Skin epidermis (tissue), 12 donors: Measurements from ENCODE around the gene TMEM19.
A peak's percentile ranks its signal among the peaks of the same experiment; 100 is the strongest.
"Not testable (repeated sequence)": the region's sequence is repeated elsewhere in the genome, so short reads cannot be mapped to it uniquely, and the experiment has no call there.

Source experiments
- H3K27ac ChIP-seq, 21 experiments: fragments of 200-600 bp; sonication (generic) in 11 of 21; one replicate each; pipeline ENCODE4 v1.5.0; 2020; ENCODE audit warnings: mild to moderate bottlenecking in 3 of 21, inconsistent platforms in 2 of 21, moderate library complexity in 2 of 21
- H3K4me3 ChIP-seq, 7 experiments: fragments of 200-600 bp; sonication (generic) in 2 of 7; one replicate each; pipeline ENCODE4 v1.5.0; 2020; ENCODE audit warnings: inconsistent platforms in 2 of 7, mild to moderate bottlenecking in 2 of 7, moderate library complexity in 1 of 7

Gene TMEM19

GRCh38 chr12:71664411-71665089 is 21.3 kb upstream of the TMEM19 start:
- H3K4me3 ChIP-seq = peak overlapping the region; percentile 69 to 95 (median 77)
- peak overlapping the region; percentile 51 to 98 (median 95) for H3K27ac ChIP-seq

- Histone ChIP-seq H3K27ac (peak overlapping the region in 17 of 21 experiments; percentile 80 to 98 (median 95)), H3K4me3 (peak overlapping the region; percentile 69 to 95 (median 77))
These were observed 20.8 kb upstream of the TMEM19 start for GRCh38 chr12:71665090-71665463.

DNA sequence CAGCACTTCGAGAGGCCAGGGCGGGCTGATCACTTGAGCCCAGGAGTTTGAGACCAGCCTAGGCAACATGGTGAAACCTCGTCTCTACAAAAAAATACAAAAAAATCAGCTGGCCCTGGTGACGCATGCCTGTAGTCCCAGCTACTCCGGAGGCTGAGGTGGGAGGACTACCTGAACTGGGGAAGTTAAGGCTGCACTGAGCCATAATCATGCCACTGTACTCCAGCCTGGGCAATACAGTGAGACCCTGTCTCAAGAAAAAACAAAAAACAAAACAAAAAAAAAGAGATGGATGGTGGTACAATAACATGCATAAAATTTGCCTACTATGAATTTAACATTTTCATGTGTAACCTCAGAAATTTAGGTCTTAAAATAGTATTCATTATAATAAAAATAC is 19.6 kb upstream of the TMEM19 start:
- no peak overlapping the region for H3K4me3 ChIP-seq
- H3K27ac ChIP-seq = no peak overlapping the region

- H3K27ac ChIP-seq = no peak overlapping the region
- H3K4me3 ChIP-seq = no peak overlapping the region
These were observed 14.6 kb upstream of the TMEM19 start for GRCh38 chr12:71671311-71671710.

DNA sequence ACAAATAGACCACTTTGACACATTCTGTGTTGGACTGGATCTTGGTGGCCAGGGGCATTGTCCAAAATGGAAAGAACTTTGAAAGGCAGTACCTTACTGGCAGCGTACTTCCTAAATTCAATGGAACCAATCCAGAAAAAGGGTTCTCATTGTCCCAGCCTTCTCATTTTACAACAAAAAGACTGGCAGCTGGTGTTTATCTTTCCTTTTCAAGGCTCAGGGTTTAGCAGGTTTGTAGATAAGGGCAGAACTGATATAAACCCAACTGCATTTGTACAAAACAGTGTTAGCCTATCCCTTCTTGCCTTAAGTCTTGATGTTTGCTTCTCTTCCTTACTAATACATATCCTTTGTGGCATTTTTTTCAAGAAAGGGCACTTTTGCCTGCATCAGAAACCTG is 14.1 kb upstream of the TMEM19 start:
- no peak overlapping the region for H3K27ac ChIP-seq

GRCh38 chr12:71682466-71682865 is 3.4 kb upstream of the TMEM19 start:
- no peak overlapping the region for H3K4me3 ChIP-seq

More for the DNA sequence above, 14.1 kb upstream of the TMEM19 start:
- no peak overlapping the region for H3K4me3 ChIP-seq

DNA sequence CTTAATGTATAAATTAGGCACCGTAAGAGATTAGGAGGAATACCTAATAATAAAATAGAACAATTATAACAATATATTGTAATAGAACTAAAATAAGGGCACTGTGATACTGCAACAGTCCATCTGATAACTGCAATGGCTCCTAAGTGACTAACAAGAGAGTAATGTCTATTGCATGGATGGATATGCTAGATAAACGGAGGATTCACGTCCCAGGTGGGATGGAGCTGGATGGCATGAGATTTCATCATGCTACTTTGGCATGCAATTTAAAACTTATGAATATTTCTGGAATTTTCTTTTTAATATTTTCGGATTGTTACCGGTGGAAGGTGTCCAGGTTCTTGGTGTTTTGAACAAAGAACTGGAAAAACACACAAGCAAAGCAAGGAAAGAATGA is 2.2 kb upstream of the TMEM19 start:
- Histone ChIP-seq H3K27ac (no peak overlapping the region), H3K4me3 (no peak overlapping the region)

More at GRCh38 chr12:71682466-71682865, 3.4 kb upstream of the TMEM19 start:
- no peak overlapping the region for H3K27ac ChIP-seq

DNA sequence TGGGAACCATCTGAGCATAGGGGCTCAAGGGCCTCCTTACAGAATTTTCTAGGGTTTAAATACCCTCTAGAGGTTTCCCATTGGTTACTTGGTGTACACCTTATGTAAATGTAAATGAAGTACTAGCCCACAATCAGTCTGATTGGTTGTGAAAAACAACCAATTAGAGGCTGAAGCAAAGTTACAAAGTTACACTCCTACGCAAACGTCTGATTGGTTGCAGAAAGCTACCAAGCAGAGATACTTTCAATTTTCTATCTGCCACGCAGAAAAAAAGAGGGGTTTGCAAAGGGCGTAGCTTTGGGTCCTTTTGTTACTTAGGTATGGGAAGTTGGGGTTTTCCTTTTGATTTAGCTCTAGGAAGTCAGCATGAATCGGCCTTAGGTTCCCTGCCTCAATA is 1.8 kb upstream of the TMEM19 start:
- Histone ChIP-seq H3K4me3 (no peak overlapping the region), H3K27ac (no peak overlapping the region)

DNA sequence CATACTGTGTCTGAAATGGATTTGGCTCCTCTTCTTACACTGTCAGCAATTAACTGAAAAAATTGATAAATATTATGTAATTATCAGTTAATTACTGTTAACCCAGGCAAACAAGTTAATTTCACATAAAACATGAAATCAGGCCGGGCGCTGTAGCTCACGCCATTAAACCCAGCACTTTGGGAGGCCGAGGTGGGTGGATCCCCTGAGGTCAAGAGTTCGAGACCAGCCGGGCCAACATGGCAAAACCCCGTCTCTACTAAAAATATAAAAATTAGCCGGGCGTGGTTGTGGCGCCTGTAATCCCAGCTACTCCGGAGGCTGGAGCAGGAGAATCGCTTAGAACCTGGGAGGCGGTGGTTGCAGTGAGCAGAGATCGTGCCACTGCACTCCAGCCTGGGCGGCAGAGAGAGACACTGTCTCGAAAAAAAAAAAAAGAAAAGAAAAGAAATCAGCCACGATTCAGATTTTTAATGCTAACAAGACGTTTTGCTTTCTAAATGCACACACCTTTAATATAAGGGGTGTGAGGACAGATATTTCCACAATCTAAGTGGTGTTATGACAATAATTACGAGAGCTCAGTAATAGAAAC is 473 bp upstream of the TMEM19 start:
- Histone ChIP-seq H3K4me3 (peak overlapping the region; percentile 56 to 75 (median 62)), H3K27ac (peak overlapping the region in 20 of 21 experiments; percentile 74 to 95 (median 88))

DNA sequence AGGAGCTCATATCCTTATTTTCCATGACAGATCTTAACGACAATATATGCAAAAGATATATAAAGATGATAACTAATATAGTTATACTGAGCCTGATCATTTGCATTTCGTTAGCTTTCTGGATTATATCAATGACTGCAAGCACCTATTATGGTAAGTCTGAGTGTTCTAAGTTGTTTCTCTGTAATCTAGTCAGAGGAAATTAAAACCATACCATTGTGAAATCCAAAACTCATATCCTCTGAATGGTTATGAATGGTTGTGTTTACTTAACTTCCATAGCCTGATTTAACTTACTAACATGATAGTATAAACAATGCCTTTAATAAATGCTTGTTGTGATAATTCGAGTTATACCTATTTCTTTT is 760 bp downstream of the TMEM19 start:
- H3K4me3 ChIP-seq = peak overlapping the region; percentile 56 to 75 (median 62)
- peak overlapping the region; percentile 60 to 95 (median 88) for H3K27ac ChIP-seq

DNA sequence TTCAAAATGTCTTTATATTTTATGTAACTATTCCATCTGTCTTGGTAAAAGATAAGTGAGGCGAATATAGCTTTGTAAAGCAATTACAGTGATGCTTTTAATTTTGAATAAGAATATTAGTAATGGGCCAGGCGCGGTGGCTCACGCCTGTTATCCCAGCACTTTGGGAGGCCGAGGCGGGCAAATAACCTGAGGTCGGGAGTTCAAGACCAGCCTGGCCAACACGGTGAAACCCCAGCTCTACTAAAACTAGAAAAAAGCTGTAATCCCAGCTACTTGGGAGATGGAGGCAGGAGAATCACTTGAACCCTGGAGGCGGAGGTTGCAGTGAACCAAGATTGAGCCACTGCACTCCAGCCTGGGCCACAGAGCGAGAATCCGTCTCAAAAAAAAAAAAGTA is 1.3 kb downstream of the TMEM19 start:
- Histone ChIP-seq H3K4me3 (peak overlapping the region; percentile 56 to 75 (median 62)), H3K27ac (peak overlapping the region in 18 of 21 experiments; percentile 1 to 95 (median 88))

DNA sequence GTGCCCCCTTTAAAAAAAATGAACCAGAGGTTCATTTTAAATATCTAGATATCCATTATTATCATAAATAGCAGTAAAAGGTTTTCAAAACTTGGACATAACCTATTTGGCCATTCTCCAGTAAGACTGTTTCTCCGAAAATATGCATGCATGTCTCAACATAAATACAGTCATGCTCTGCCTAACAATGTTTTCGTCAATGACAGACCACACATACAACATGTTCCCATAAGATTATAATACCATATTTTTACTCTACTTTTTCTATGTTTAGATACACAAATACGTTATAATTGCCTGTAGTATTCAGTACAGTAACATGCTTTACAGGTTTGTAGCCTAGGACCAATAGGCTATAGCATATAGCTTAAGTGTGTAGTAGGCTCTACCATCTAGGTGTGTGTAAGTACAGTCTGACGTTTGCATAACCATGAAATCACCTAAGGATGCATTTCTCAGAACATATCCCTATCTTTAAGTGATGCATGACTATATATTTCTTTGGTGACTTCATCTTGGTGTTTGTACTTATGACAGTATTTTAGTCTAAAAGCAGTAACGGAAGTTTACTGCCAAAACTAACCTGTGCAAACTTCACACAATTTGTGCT is 3.2 kb downstream of the TMEM19 start:
- peak overlapping the region in 8 of 21 experiments; percentile 13 to 93 (median 88) for H3K27ac ChIP-seq
- H3K4me3 ChIP-seq = peak overlapping the region in 3 of 7 experiments; percentile 1 to 75 (median 62)

DNA sequence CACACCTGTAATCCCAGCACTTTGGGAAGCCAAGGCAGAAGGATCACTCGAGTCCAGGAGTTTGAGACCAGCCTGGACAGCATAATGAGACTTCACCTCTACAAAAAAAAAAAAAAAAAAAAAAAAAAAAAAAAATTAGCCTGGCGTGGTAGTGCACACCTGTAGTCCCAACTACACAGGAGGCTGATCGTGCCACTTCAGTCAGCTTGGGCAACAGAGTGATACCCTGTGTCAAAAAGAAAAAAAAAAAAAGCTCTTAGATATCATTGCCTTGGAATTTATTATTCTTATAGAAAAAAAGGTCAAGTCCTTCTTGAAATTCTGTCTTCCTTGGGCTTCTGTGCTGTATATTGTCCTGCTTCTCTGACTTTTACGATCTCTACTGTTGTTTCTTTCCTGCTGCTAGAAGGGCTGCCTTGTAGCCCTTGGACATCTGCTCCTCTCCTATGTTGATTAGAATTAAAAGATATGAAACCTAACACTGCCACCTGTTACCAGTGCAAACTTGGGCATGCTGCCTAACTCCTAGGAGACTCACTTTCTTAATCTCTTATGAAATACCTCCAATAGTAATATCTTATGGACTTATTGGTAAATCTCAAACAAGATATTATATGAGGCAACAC is 5.7 kb downstream of the TMEM19 start:
- Histone ChIP-seq H3K4me3 (no peak overlapping the region), H3K27ac (no peak overlapping the region)

- Histone ChIP-seq H3K4me3 (no peak overlapping the region), H3K27ac (peak overlapping the region in 2 of 21 experiments; percentile 76)
These were observed 7.2 kb downstream of the TMEM19 start for GRCh38 chr12:71693126-71693525.

GRCh38 chr12:71693651-71694050 is 7.8 kb downstream of the TMEM19 start:
- H3K27ac ChIP-seq = peak overlapping the region in 14 of 21 experiments; percentile 9 to 84 (median 56)
- not testable (repeated sequence) for H3K4me3 ChIP-seq

DNA sequence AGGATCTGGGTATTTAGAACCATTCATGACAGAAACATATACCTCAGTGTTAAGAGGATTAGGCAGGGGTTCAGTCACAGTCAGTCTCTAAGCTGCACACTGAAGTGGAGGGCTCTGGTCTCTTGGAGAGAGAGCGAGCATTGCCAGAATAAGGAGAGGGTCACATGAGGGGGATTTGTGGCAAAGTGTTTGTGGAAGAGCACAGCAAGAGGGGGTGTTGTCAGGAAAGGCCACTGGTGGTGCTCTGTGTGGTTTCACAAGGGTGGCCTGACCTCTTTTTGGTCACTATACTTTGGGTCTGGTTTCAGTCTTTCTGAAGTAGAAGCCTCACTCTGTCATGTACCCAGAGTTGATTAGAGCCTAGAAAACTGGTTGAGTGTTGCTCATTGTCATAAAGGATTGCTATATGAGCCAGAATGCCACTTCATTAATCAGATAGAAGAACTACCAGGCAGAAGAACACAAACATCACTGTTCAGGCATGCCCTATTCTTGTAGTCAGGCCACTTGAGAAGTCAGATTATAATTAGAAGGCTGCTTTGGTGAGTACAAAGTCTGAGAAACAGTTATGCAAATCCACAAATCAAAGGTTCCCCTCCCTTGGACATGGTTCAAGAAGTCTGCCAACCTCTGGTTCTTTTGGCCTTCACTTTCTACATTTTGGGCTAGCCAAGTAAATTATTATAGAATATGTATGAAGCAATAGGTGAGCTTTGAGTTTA is 8.4 kb downstream of the TMEM19 start:
- Histone ChIP-seq H3K4me3 (no peak overlapping the region), H3K27ac (peak overlapping the region in 16 of 21 experiments; percentile 7 to 84 (median 54))

DNA sequence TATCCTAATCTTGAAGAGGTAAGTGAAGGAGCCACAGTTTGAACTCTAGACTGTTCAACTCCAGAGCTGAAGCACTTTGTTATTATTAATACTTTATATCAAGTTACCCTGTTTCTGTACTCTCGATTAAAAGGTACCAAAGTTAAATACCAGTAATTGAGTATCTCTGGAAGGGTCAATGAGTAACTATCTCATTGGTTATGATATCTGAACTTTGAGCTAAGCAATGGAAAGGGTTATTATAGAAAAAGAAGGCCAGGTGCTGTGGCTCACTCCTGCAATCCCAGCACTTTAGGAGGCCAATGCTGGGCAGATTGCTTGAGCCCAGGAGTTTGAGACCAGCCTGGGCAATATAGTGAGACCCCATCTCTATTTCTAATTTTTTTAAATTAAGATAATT is 9.9 kb downstream of the TMEM19 start:
- H3K4me3 ChIP-seq = no peak overlapping the region
- H3K27ac ChIP-seq = no peak overlapping the region

DNA sequence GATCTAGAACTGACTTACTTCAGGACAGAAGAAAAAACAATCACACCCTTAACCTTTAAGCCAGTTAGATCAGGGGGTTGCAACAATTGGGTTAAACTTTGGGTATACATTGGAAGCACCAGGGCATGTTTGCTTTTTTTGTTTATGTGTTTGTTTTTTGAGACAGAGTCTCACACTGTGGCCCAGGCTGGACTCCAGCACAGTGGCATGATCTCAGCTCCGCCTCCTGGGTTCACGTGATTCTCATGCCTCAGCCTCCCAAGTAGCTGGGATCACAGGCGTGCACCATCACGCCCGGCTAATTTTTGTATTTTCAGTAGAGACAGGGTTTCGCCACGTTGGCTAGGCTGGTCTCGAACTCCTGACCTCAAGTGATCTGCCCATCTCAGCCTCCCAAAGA is 16.3 kb downstream of the TMEM19 start:
- H3K4me3 ChIP-seq, H3K27ac ChIP-seq: not testable (repeated sequence)

DNA sequence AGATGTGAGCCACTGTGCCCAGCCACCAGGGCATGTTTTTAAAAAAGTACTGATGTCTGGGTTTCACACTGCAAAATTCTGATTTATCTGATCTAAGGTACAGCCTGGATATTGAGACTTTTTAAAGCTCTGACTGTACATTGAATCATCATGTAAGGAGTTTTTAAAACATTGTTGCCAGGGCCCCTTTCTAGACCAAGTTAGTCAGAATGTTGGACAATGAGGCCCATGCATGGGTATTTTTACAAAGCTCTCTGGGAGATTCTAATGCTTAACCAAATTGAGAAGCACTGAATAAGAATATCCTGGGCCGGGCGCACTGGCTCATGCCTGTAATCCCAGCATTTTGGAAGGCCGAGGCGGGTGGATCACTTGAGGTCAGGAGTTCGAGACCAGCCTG is 16.7 kb downstream of the TMEM19 start:
- Histone ChIP-seq H3K27ac (no peak overlapping the region), H3K4me3 (no peak overlapping the region)

DNA sequence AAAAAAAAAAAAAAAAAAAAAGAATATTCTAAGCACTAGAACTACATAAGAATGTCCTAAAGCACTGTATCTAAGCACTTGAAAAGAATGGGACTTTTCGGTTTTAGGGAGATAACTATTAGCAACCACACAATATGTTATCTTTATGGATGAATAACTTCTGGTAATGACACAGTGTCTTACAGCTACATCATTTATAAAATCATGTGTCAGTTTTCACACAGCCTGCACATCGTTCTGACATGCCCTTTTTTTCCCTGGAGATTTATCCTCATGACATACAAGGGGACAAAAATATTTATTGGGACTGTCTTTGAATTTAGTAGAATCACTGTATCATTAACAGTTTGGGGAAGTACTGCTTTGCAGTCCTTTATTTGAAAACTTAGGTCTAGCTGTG is 17.3 kb downstream of the TMEM19 start:
- Histone ChIP-seq H3K27ac (no peak overlapping the region), H3K4me3 (no peak overlapping the region)
